ENCODE results near the gene IFITM5. TPM values are rescaled to one million over a fixed set of nuclear protein-coding genes. Genes with fewer than 3 reads are reported as not detected.

The IFITM5 gene
- total and polyA plus RNA-seq, 2 of the 4 experiments (the other 2 are of a cell fraction): not detected

GRCh38 chr11:342328-342727 lies 43.0 kb upstream of the IFITM5 start:
- H4K91ac ChIP-seq (ENCODE audit: insufficient read depth, low read depth, low read length): no peak overlapping the region
- ChIA-PET CTCF (no interaction called here), POLR2A (ENCODE audit: unreplicated experiment) (no interaction called here)
- no peaks in the 10 kb centered on the region for H4K20me1 ChIP-seq (ENCODE audit: insufficient read depth, low read length)
- H3K23ac ChIP-seq (ENCODE audit: low read depth, low read length): no peak overlapping the region
- no peaks in the 10 kb centered on the region for H3K4me1 ChIP-seq (ENCODE audit: control insufficient read depth, insufficient read depth, low read length)
- intact Hi-C loops (cut with micrococcal nuclease): no loop called here
- no peak overlapping the region for H2AK9ac ChIP-seq (replicated peaks; ENCODE audit: low read depth, low read length, poor library complexity)
- H3K14ac ChIP-seq (replicated peaks; ENCODE audit: low read depth, low read length): no peak overlapping the region
- no peaks in the 10 kb centered on the region for H3K79me1 ChIP-seq (ENCODE audit: low read depth in 1 of 2, low read length in 2 of 2)
- 83% methylated on average over 2 of the region's 3 CpGs; no CpG with 5 or more reads in 1 of the 2 experiments for WGBS, 2 experiments (ENCODE audit: extremely low coverage in 2 of 2, insufficient read length in 1 of 2)
- H3K4ac ChIP-seq (ENCODE audit: low read depth, low read length): no peak overlapping the region
- TF ChIP-seq USF2 (IDR thresholded peaks at IDR 0.05; ENCODE audit: low read depth, low read length): no peak
- TF ChIP-seq SMC3 (IDR thresholded peaks at IDR 0.05; ENCODE audit: low read depth, low read length): no peak
- TF ChIP-seq MAFK (IDR thresholded peaks at IDR 0.05; ENCODE audit: low read depth, low read length): peak; percentile 51
- BruUV-seq (replicated peaks): no TSS peak
- H3K9me1 ChIP-seq (ENCODE audit: insufficient read depth, low read length): no peaks in the 10 kb centered on the region
- H3K4me2 ChIP-seq (ENCODE audit: low read depth, low read length): no peak overlapping the region
- DNase-seq: no peak
- no peaks in the 10 kb centered on the region for H3K9me3 ChIP-seq (ENCODE audit: control insufficient read depth, insufficient read depth, low read length)
- dilution Hi-C loops (cut with HindIII; ENCODE audit: low sequenced_read_pairs, unreplicated experiment): no loop called here
- no peak overlapping the region for H3K4me3 ChIP-seq (ENCODE audit: insufficient read depth, low read depth, low read length)
- H2BK120ac ChIP-seq (ENCODE audit: low read depth, low read length): no peak overlapping the region
- no peak overlapping the region for H4K8ac ChIP-seq (ENCODE audit: low read depth in 2 of 2, low read length in 2 of 2)
- in situ Hi-C loops (cut with MboI; ENCODE audit: low sequenced_read_pairs): no loop called here
- H3K9ac ChIP-seq (ENCODE audit: low read depth, low read length): no peak overlapping the region
- no peaks in the 10 kb centered on the region for H3K36me3 ChIP-seq (ENCODE audit: control insufficient read depth, insufficient read depth, low read length)
- no peak overlapping the region for H2AFZ ChIP-seq (replicated peaks; ENCODE audit: low read length, poor library complexity)
- H4K5ac ChIP-seq (ENCODE audit: low read depth, low read length): no peak overlapping the region
- no peak for ATAC-seq (ENCODE audit: low read depth)
- no peak overlapping the region for H3K27ac ChIP-seq (ENCODE audit: insufficient read depth, low read length)
- H2BK15ac ChIP-seq (ENCODE audit: low read depth, low read length): no peak overlapping the region
- no peak overlapping the region for H2AK5ac ChIP-seq (ENCODE audit: low read depth, low read length)
- H3K18ac ChIP-seq (ENCODE audit: low read depth, low read length): no peak overlapping the region
- H2BK5ac ChIP-seq (ENCODE audit: low read depth, low read length, poor library complexity, severe bottlenecking): no peak overlapping the region
- peaks cover 8% of the 10 kb centered on the region for H3K27me3 ChIP-seq (ENCODE audit: control insufficient read depth, insufficient read depth, low read length)
- H2BK20ac ChIP-seq (ENCODE audit: low read depth, low read length): no peak overlapping the region
- no peak overlapping the region for H3K56ac ChIP-seq (ENCODE audit: extremely low read depth, insufficient read depth, low read length)
